CD14-positive monocyte (primary cell): Measurements from ENCODE around the gene NTRK1. TPM values are rescaled to one million over a fixed set of nuclear protein-coding genes. Genes with fewer than 3 reads are reported as not detected.

Experiments used
- DNase-seq, 3 donors: peaks; one replicate each; pipeline ENCODE4 v3.0.0-alpha.2; 2011 to 2022
- H2AFZ ChIP-seq: 2 replicates; pipeline ENCODE4 v1.6.0; 2012; ENCODE audit warnings: mild to moderate bottlenecking, low read depth, low read length, inconsistent platforms; ENCODE audit not compliant: insufficient read depth, poor library complexity, severe bottlenecking
- H3K27ac ChIP-seq, 2 donors: 1 replicate in 1 of 2; 2 replicates in 1 of 2; pipeline ENCODE4 v1.5.1; 2012 to 2013; ENCODE audit warnings: low read length in 2 of 2, control low read depth in 1 of 2, inconsistent platforms in 1 of 2, low read depth in 1 of 2, mild to moderate bottlenecking in 1 of 2
- H3K27me3 ChIP-seq, 2 donors: one replicate each; pipeline versions ENCODE4 v1.6.0 to v1.6.1; 2011 to 2013; ENCODE audit warnings: low read length in 2 of 2; ENCODE audit not compliant: control insufficient read depth in 2 of 2, insufficient read depth in 2 of 2
- H3K36me3 ChIP-seq, 2 donors: replicated peaks in 1 of 2; 1 replicate in 1 of 2; 2 replicates in 1 of 2; pipeline versions ENCODE4 v1.5.1 to v1.6.1; 2012 to 2013; ENCODE audit warnings: low read length in 2 of 2, control low read depth in 1 of 2, inconsistent platforms in 1 of 2, mild to moderate bottlenecking in 1 of 2; ENCODE audit not compliant: insufficient read depth in 2 of 2, control insufficient read depth in 1 of 2
- H3K4me1 ChIP-seq, 2 donors: 1 replicate in 1 of 2; 2 replicates in 1 of 2; pipeline versions ENCODE4 v1.5.1 to v1.6.1; 2012 to 2013; ENCODE audit warnings: low read length in 2 of 2, control low read depth in 1 of 2, inconsistent platforms in 1 of 2, mild to moderate bottlenecking in 1 of 2, moderate library complexity in 1 of 2; ENCODE audit not compliant: insufficient read depth in 2 of 2, control insufficient read depth in 1 of 2
- H3K4me2 ChIP-seq: replicated peaks from 2 replicates; pipeline ENCODE3; 2012; ENCODE audit warnings: low read length, moderate library complexity, mild to moderate bottlenecking; ENCODE audit not compliant: poor library complexity, severe bottlenecking; ENCODE audit errors: extremely low read depth
- H3K4me3 ChIP-seq, 3 experiments: fragments of 200-600 bp in 1 of 3; sonication (generic) in 1 of 3; replicated peaks in 1 of 3; 1 replicate in 2 of 3; 2 replicates in 1 of 3; pipeline ENCODE4 v1.5.1; 2011 to 2013; ENCODE audit warnings: low read length in 3 of 3, mild to moderate bottlenecking in 3 of 3, control low read depth in 2 of 3, low read depth in 2 of 3, inconsistent platforms in 1 of 3, moderate library complexity in 1 of 3
- H3K79me2 ChIP-seq: 2 replicates; pipeline ENCODE4 v1.6.0; 2012; ENCODE audit warnings: mild to moderate bottlenecking, control low read depth, inconsistent platforms, low read length, moderate library complexity; ENCODE audit not compliant: insufficient read depth
- H3K9ac ChIP-seq: 2 replicates; pipeline ENCODE4 v1.6.0; 2017; ENCODE audit warnings: low read length, mild to moderate bottlenecking; ENCODE audit not compliant: insufficient read depth, poor library complexity, severe bottlenecking
- H3K9me3 ChIP-seq, 2 donors: replicated peaks in 1 of 2; 1 replicate in 1 of 2; 2 replicates in 1 of 2; pipeline versions ENCODE4 v1.5.1 to v1.6.1; 2012 to 2013; ENCODE audit warnings: low read length in 2 of 2, control low read depth in 1 of 2; ENCODE audit not compliant: control insufficient read depth in 1 of 2, insufficient read depth in 1 of 2
- H4K20me1 ChIP-seq: 2 replicates; pipeline ENCODE4 v1.6.0; 2012; ENCODE audit warnings: mild to moderate bottlenecking, low read length, control low read depth, moderate library complexity; ENCODE audit not compliant: insufficient read depth
- H3K27ac Mint-ChIP-seq, 7 donors: one replicate each; pipeline ENCODE4 v1.8.0; 2020; ENCODE audit warnings: mild to moderate bottlenecking in 7 of 7, mixed read lengths in 7 of 7, moderate library complexity in 6 of 7, inconsistent platforms in 2 of 7
- H3K27me3 Mint-ChIP-seq, 3 donors: one replicate each; pipeline ENCODE4 v1.8.0; 2021 to 2022; ENCODE audit warnings: low read depth in 3 of 3, mild to moderate bottlenecking in 3 of 3, mixed read lengths in 3 of 3, moderate library complexity in 3 of 3, inconsistent platforms in 1 of 3
- H3K36me3 Mint-ChIP-seq, 2 donors: one replicate each; pipeline ENCODE4 v1.8.0; 2020; ENCODE audit warnings: mixed read lengths in 2 of 2, inconsistent platforms in 1 of 2, mild to moderate bottlenecking in 1 of 2
- H3K4me1 Mint-ChIP-seq: one replicate; pipeline ENCODE4 v1.8.0; 2020; ENCODE audit warnings: mild to moderate bottlenecking, mixed read lengths
- H3K4me3 Mint-ChIP-seq, 2 donors: one replicate each; pipeline ENCODE4 v1.8.0; 2020; ENCODE audit warnings: mild to moderate bottlenecking in 2 of 2, mixed read lengths in 2 of 2, moderate library complexity in 1 of 2
- H3K9me3 Mint-ChIP-seq, 7 donors: one replicate each; pipeline ENCODE4 v1.8.0; 2020 to 2022; ENCODE audit warnings: mixed read lengths in 7 of 7, mild to moderate bottlenecking in 6 of 7, moderate library complexity in 6 of 7, inconsistent platforms in 2 of 7
- WGBS: methylation state at CpG from one replicate; pipeline ENCODE4 v1.1.5; 2013; ENCODE audit warnings: missing lambda C conversion rate; ENCODE audit not compliant: insufficient coverage; 5-methylcytosine and 5-hydroxymethylcytosine counted together
- intact Hi-C, 2 donors: fragments of 100-400 bp; cut with micrococcal nuclease; formaldehyde crosslinking; loops; one replicate each; pipeline versions ENCODE4 v1.15.0 to v1.15.1; 2023
- polyA plus RNA-seq, 3 donors: library from polyadenylated mRNA; depleted of rRNA in 1 of 3; unstranded in 2 of 3; stranded (reverse) in 1 of 3; fragments of 300-500 nt in 2 of 3; fragments of >200 nt in 1 of 3; fragmentation: Illumina TruSeq in 2 of 3; gene quantifications; 1 replicate in 2 of 3; 2 replicates in 1 of 3; pipeline ENCODE4 v1.2.3, GENCODE V29; 2012 to 2021
- TF ChIP-seq, protein P1 (sequence below): fragments of 200-600 bp; IDR thresholded peaks from one replicate; pipeline ENCODE4 v1.8.0; 2022; ENCODE audit warnings: antibody characterized with exemption, mild to moderate bottlenecking

NTRK1 gene
- polyA plus RNA-seq, 3 donors: 0.03 TPM; not detected in 2

DNA sequence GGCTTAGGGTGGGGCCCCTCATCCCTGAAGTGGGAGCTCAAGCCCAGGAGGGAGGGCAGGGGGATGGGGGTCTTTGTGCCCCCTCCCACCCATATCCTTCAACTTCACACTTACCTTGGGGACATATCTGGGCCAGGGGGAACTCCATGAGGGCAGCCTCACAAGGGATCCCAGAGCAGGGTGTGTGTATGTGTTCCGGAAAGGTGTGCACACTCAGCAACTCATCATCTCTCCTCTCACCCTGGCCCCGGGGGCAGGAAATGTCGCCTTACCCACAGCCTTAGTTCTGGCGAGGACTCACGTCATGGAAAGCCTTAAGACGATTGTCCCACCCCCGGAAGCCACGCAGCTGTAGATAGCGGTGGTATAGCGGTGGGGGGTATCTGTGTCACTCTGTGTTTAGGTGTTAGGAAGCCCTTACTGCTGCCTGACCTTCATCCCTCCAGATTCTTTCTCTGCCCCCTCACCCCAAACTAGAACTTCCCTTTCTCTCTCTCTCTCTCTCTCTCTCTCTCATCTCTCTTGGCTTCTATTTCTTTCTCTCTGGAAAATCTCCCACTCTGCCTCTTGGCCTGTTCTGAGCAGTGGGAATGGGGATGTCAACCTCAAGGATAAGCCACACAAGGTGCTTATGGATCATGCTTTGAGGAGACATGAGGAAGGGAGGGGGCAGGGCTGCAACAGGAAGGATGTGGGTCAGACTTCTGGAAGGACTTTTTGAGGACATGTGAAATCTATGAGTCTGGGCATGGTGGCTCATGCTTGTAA lies 43.9 kb upstream of the NTRK1 start, which contains the start of gene SH2D2A:
Gene SH2D2A, minus strand, starts transcription at position 288 of the 768 bp plus-strand sequence. Its CDS starts 140 bp downstream, at position 148.
- Histone ChIP-seq H3K79me2 (no peaks in the 10 kb centered on the region), H3K4me3 (no peak within 1 kb of the TSS), H3K9me3 (no peaks in the 10 kb centered on the region), H2AFZ (peak within 1 kb of the TSS; percentile 26), H3K9ac (no peak within 1 kb of the TSS), H3K27me3 (peaks cover 0 to 35% of the 10 kb centered on the region in 2 donors), H3K36me3 (no peaks in the 10 kb centered on the region), H3K4me1 (peaks cover 21 to 24% of the 10 kb centered on the region in 2 donors), H4K20me1 (no peaks in the 10 kb centered on the region), H3K27ac (no peak within 1 kb of the TSS), H3K4me2 (peak within 1 kb of the TSS; percentile 57)
- Mint-ChIP-seq H3K27me3 (peaks cover 39 to 68% (median 39%) of the 10 kb centered on the region in 3 donors), H3K36me3 (no peaks in the 10 kb centered on the region), H3K4me1 (peaks cover 28% of the 10 kb centered on the region), H3K27ac (peak within 1 kb of the TSS; percentile 43 to 86 (median 70)), H3K9me3 (peaks cover 0 to 2% (median 0%) of the 10 kb centered on the region in 7 donors), H3K4me3 (peak within 1 kb of the TSS; percentile 32 to 33)
- intact Hi-C loops: loop anchor here in 1 of 2 donors (10.0 kb wide), 1 partner anchor 78 kb away; the partner anchor contains the start of gene PEAR1
- peak; percentile 16 to 67 (median 33) for DNase-seq
- TF ChIP-seq, protein P1, sequence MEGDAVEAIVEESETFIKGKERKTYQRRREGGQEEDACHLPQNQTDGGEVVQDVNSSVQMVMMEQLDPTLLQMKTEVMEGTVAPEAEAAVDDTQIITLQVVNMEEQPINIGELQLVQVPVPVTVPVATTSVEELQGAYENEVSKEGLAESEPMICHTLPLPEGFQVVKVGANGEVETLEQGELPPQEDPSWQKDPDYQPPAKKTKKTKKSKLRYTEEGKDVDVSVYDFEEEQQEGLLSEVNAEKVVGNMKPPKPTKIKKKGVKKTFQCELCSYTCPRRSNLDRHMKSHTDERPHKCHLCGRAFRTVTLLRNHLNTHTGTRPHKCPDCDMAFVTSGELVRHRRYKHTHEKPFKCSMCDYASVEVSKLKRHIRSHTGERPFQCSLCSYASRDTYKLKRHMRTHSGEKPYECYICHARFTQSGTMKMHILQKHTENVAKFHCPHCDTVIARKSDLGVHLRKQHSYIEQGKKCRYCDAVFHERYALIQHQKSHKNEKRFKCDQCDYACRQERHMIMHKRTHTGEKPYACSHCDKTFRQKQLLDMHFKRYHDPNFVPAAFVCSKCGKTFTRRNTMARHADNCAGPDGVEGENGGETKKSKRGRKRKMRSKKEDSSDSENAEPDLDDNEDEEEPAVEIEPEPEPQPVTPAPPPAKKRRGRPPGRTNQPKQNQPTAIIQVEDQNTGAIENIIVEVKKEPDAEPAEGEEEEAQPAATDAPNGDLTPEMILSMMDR: no peak
- no CpG with 5 or more reads among the region's 10 CpGs for WGBS

DNA sequence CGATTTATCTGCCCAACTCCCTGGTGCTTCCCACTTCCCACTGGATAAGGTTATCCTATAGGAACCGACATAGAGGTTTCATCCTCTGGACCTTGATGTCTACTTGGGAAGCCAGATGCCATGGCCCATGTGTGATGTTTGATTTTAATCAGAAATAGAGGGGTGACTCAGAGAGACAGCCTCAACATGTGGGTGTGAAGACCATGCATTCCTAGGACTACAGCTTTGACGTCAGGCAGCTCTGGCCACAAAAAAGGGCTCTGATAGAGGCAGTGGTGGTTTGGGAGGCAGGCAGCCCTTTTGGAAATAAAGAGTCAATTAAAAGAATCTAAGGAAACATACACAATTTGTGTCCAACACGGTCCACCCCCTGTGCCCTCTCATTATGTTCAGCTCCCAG lies 38.9 kb upstream of the NTRK1 start:
- TF ChIP-seq, protein P1: no peak
- Histone ChIP-seq H3K27ac (no peak overlapping the region), H3K4me1 (peaks cover 4 to 5% of the 10 kb centered on the region in 2 donors), H3K4me3 (no peak overlapping the region), H3K79me2 (no peaks in the 10 kb centered on the region), H2AFZ (no peak overlapping the region), H4K20me1 (no peaks in the 10 kb centered on the region), H3K9me3 (no peaks in the 10 kb centered on the region), H3K36me3 (no peaks in the 10 kb centered on the region), H3K4me2 (no peak overlapping the region), H3K27me3 (peaks cover 3 to 7% of the 10 kb centered on the region in 2 donors), H3K9ac (no peak overlapping the region)
- Mint-ChIP-seq H3K9me3 (peaks cover 0 to 3% (median 0%) of the 10 kb centered on the region in 7 donors), H3K27ac (no peak overlapping the region), H3K36me3 (no peaks in the 10 kb centered on the region), H3K4me3 (no peak overlapping the region), H3K27me3 (peaks cover 14 to 29% (median 22%) of the 10 kb centered on the region in 3 donors), H3K4me1 (peaks cover 4% of the 10 kb centered on the region)
- intact Hi-C loops: no loop called here
- DNase-seq: no peak
- WGBS: no CpG with 5 or more reads among the region's 4 CpGs
